ENCODE results near the gene SGCA. TPM values are rescaled to one million over a fixed set of nuclear protein-coding genes. Genes with fewer than 3 reads are reported as not detected.

The SGCA gene
- total and polyA plus RNA-seq, 2 of the 8 experiments (the other 6 are each of a cell fraction or from before 2014, with no cell fraction given): 0.12 TPM; not detected in 1

GRCh38 chr17:50200457-50201275, 34.9 kb downstream of the SGCA start (continued):
- TF ChIP-seq TBP (IDR thresholded peaks at IDR 0.05; ENCODE audit: low read depth, low read length) (peak; percentile 18; the same call in 1 of the 2 replicates), E2F6 (IDR thresholded peaks at IDR 0.05) (peak; percentile 45), TCF12 (IDR thresholded peaks at IDR 0.05; ENCODE audit: low read depth, low read length) (no peak), PHF8 (conservative IDR thresholded peaks at IDR 0.05; ENCODE audit: low read depth, low read length) (0 out of 2 replicates have a peak, but pooled peaks have one; percentile 4), CTCF (IDR thresholded peaks at IDR 0.05; ENCODE audit: control extremely low read depth in 1 of 3, insufficient read depth in 1 of 3, low read depth in 1 of 3, low read length in 3 of 3) (peak; percentile 76 to 85 (median 85)), ATF3 (IDR thresholded peaks at IDR 0.05; ENCODE audit: insufficient read depth, low read depth, low read length) (0 out of 2 replicates have a peak, but pooled peaks have one; percentile 4), POLR2A (IDR thresholded peaks at IDR 0.05; ENCODE audit: control extremely low read depth in 1 of 2, low read depth in 2 of 2, low read length in 2 of 2) (no peak), BACH1 (IDR thresholded peaks at IDR 0.05; ENCODE audit: low read length) (peak; percentile 5; the same call in 1 of the 2 replicates), JUND (IDR thresholded peaks at IDR 0.05; ENCODE audit: low read length) (peak; percentile 46; the same call in 1 of the 2 replicates), SIN3A (conservative IDR thresholded peaks at IDR 0.05 in 1 of 2, IDR thresholded peaks at IDR 0.05 in 1 of 2; ENCODE audit: low read depth in 1 of 2, low read length in 2 of 2) (peak in 1 of 2 experiments; percentile 84; a peak in 2 of 4 replicates)
